ENCODE results near the gene TRIM71. TPM values are rescaled to one million over a fixed set of nuclear protein-coding genes. Genes with fewer than 3 reads are reported as not detected.

TRIM71 gene
- total RNA-seq, 1 experiment from 2014 or later, result 0.17 TPM

- H2AFZ ChIP-seq (ENCODE audit: low read depth, low read length, poor library complexity, severe bottlenecking), result peak overlapping the region; percentile 77
- TF ChIP-seq RAD21 (IDR thresholded peaks at IDR 0.05; ENCODE audit: low read depth) (peak; percentile 66), REST (IDR thresholded peaks at IDR 0.05; ENCODE audit: low read depth) (no peak), EZH2phosphoT487 (IDR thresholded peaks at IDR 0.05; ENCODE audit: borderline replicate concordance) (no peak), ZFX (IDR thresholded peaks at IDR 0.05) (no peak), POLR2A (IDR thresholded peaks at IDR 0.05; ENCODE audit: borderline replicate concordance, extremely low read depth, insufficient read depth, insufficient read length) (no peak), YY1 (IDR thresholded peaks at IDR 0.05; ENCODE audit: extremely low read depth, insufficient replicate concordance, low read depth, low read length) (peak; percentile 22), ELF1 (IDR thresholded peaks at IDR 0.05; ENCODE audit: borderline replicate concordance, low read depth) (no peak), ATF3 (IDR thresholded peaks at IDR 0.05) (no peak), SRF (IDR thresholded peaks at IDR 0.05; ENCODE audit: low read depth) (no peak), JUND (IDR thresholded peaks at IDR 0.05) (no peak), MAX (IDR thresholded peaks at IDR 0.05) (peak; percentile 88), FOSL1 (IDR thresholded peaks at IDR 0.05; ENCODE audit: low read depth) (no peak), POLR2AphosphoS5 (IDR thresholded peaks at IDR 0.05; ENCODE audit: low read depth, low read length) (peak; percentile 58), ZNF274 (IDR thresholded peaks at IDR 0.05; ENCODE audit: low read depth, low read length) (no peak), CBX3 (IDR thresholded peaks at IDR 0.05; ENCODE audit: low read depth) (peak; percentile 25; the same call in 1 of the 2 replicates), CTCF (IDR thresholded peaks at IDR 0.05 in 2 of 3, conservative IDR thresholded peaks at IDR 0.05 in 1 of 3; ENCODE audit: borderline replicate concordance in 1 of 3, insufficient read depth in 1 of 3, low read depth in 2 of 3, low read length in 2 of 3) (peak; percentile 70 to 85 (median 84)), SP1 (IDR thresholded peaks at IDR 0.05; ENCODE audit: low read depth) (no peak), TCF7L2 (IDR thresholded peaks at IDR 0.05; ENCODE audit: borderline replicate concordance, extremely low read depth, insufficient read depth, insufficient read length) (peak; percentile 9), EZH2 (IDR thresholded peaks at IDR 0.05) (no peak), EGR1 (IDR thresholded peaks at IDR 0.05; ENCODE audit: low read depth) (no peak), SIN3A (IDR thresholded peaks at IDR 0.05; ENCODE audit: low read depth) (no peak)
- peak overlapping the region; percentile 58 to 61 for H3K4me3 ChIP-seq (replicated peaks in 1 of 2; ENCODE audit: low read depth in 1 of 2, low read length in 2 of 2)
- peak overlapping the region; percentile 83 for H3K4me2 ChIP-seq (ENCODE audit: low read length)
- RAD21 ChIA-PET (ENCODE audit: low non-redundant PET in 1 of 2, low total read pairs in 2 of 2, uncharacterized antibody in 2 of 2, unreplicated experiment in 2 of 2), result no interaction called here
- H3K4me1 ChIP-seq (ENCODE audit: control insufficient read depth in 1 of 2, insufficient read depth in 2 of 2, low read length in 2 of 2), result peaks cover 4 to 12% of the 10 kb centered on the region in 2 experiments; a peak in 3 of 4 replicates
- no peaks in the 10 kb centered on the region for H3K79me2 ChIP-seq (ENCODE audit: insufficient read depth, low read length)
- peak; percentile 91 for ATAC-seq
- peak overlapping the region; percentile 60 for H3K9ac ChIP-seq (ENCODE audit: low read length)
- peak overlapping the region; percentile 46 for H3K27ac ChIP-seq (ENCODE audit: low read depth, low read length)
- no peaks in the 10 kb centered on the region for H3K27me3 ChIP-seq (ENCODE audit: insufficient read depth, low read length)
- BruUV-seq (replicated peaks), result no TSS peak
- H3K9me2 ChIP-seq (ENCODE audit: insufficient read depth), result no peaks in the 10 kb centered on the region
- intact Hi-C loops (cut with micrococcal nuclease), result no loop called here
- POLR2A ChIA-PET, result no interaction called here
- CTCF ChIA-PET, result interaction anchor here (0.8 kb wide), 1 partner anchor 20 kb away, joined by 3 read pairs; no protein-coding TSS in a partner anchor
- peak; percentile 83 for DNase-seq (ENCODE audit: low read depth, low spot score)
- H3K9me3 ChIP-seq (ENCODE audit: control insufficient read depth in 1 of 2, insufficient read depth in 1 of 2, low read depth in 1 of 2, low read length in 2 of 2), result no peaks in the 10 kb centered on the region
- no peaks in the 10 kb centered on the region for H4K20me1 ChIP-seq (ENCODE audit: insufficient read depth)
- H3K36me3 ChIP-seq (ENCODE audit: control insufficient read depth in 1 of 2, insufficient read depth in 2 of 2, low read length in 2 of 2), result no peaks in the 10 kb centered on the region
Measured at GRCh38 chr3:32781211-32781968, 36.4 kb upstream of the TRIM71 start.

Measured in HCT116 (cell line).